ENCODE measurements around the gene GLDC. TPM values are rescaled to one million over a fixed set of nuclear protein-coding genes. Genes with fewer than 3 reads are reported as not detected.
"Not testable (repeated sequence)": the region's sequence is repeated elsewhere in the genome, so short reads cannot be mapped to it uniquely, and the experiment has no call there.

Gene GLDC
- total RNA-seq, 1 donor from 2014 or later, result 112 TPM

DNA sequence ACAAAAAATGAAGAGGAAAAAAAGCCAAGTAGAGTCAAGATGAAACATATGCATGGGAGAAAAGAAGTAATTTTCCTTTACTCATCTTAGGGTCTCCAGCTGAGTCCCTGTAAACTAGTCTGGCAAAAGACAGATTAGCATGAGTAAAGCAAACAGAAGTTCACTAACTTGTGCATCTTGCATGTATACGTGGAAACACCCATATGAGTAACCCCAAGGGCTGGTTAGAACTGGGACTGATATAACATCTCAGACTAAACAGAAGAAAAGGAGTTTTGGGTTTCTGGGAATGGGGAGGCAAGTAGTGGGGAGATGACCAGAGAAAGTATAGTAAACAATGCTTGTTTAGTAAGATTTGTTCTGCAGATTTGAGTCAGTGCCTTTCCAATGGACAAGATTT, 20.1 kb upstream of the GLDC start:
- ATAC-seq (no peak), DNase-seq (ENCODE audit: low spot score) (no peak)

DNA sequence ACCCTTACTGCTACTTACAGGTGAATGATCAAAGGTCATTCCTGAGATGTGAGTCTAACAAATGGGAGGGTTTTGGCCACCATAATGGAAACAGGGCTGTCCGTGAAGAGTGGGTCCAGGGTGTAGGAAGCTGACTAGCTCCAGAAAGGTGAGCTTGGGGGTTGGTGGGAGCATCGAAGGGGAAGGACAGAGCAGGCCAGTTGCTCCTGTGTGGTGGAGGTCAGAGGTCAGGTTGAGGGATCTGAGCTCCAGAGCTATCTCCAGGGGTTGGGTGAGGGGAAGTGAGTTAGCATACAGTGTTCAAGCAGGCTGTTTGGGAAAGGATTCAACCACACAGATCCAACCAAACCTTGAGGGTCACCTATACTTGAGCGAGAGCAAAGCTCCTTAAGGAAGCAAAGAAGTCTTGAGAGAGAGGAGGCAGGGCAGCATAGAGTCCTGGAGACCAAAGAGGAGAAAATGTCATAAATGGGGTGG, 18.7 kb upstream of the GLDC start:
- DNase-seq (ENCODE audit: low spot score) (no peak), ATAC-seq (peak; percentile 39)

GRCh38 chr9:6660512-6660911, 15.0 kb upstream of the GLDC start:
- DNase-seq (ENCODE audit: low spot score), result no peak

GRCh38 chr9:6658628-6659353, 13.3 kb upstream of the GLDC start:
- ATAC-seq (peak; percentile 70), DNase-seq (ENCODE audit: low spot score) (peak; percentile 54)

More at GRCh38 chr9:6660512-6660911, 15.0 kb upstream of the GLDC start:
- ATAC-seq, result no peak

- DNase-seq (ENCODE audit: low spot score), result no peak
- peak; percentile 77 for ATAC-seq
These were observed 11.2 kb upstream of the GLDC start for GRCh38 chr9:6656614-6657300.

- no peak for ATAC-seq
These were observed 9.5 kb upstream of the GLDC start for GRCh38 chr9:6655036-6655435.

DNA sequence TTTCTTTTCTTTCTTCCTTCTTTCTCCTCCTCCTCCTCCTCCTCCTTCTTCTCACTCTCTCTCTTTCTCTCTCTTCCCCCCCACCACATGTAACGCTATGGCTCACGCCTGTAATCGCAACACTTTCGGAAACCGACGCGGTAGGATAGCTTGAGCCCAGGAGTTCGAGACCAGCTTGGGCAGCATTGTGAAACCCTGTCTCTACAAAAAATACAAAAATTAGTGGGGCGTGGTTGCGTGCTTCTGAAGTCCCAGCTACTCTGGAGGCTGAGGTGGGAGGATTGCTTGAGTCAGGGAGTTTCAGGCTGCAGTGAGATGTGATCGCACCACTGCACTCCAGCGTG, 736 bp upstream of the GLDC start:
- DNase-seq (ENCODE audit: low spot score) (no peak), ATAC-seq (peak; percentile 2)

More at GRCh38 chr9:6655036-6655435, 9.5 kb upstream of the GLDC start:
- no peak for DNase-seq (ENCODE audit: low spot score)

GRCh38 chr9:6645105-6645354, 499 bp downstream of the GLDC start:
- ATAC-seq, result peak; percentile 3
- not testable (repeated sequence) for DNase-seq (ENCODE audit: low spot score)

- no peak for ATAC-seq
These were observed 1.0 kb downstream of the GLDC start for GRCh38 chr9:6644346-6645104.

GRCh38 chr9:6641961-6642360, 3.6 kb downstream of the GLDC start:
- ATAC-seq, result no peak
- DNase-seq (ENCODE audit: low spot score), result no peak

More at GRCh38 chr9:6644346-6645104, 1.0 kb downstream of the GLDC start:
- no peak for DNase-seq (ENCODE audit: low spot score)

- ATAC-seq, result no peak
These were observed 4.0 kb downstream of the GLDC start for GRCh38 chr9:6641561-6641960.

DNA sequence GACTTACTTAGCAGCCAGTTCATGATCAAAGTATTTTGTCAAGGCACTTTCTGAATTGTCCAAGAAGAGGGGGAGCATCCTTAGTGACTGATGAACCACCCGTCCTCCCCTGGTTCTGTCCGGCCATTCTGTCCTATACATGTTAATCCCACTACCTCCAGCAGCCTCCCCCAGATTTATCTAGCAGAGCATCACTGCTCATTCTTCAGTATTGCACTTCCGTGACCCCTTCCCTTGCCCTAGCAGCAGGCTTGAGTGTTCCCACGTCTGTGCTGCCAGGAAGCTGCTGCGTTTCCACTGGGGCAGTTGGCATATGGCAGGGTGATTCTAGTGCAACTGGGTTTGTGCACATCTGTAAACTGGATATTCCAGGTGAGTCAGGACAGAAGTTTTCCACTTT, 4.5 kb downstream of the GLDC start:
- no peak for ATAC-seq

More at GRCh38 chr9:6641561-6641960, 4.0 kb downstream of the GLDC start:
- DNase-seq (ENCODE audit: low spot score), result no peak

GRCh38 chr9:6640268-6641051, 5.1 kb downstream of the GLDC start:
- DNase-seq (ENCODE audit: low spot score) (peak; percentile 94), ATAC-seq (peak; percentile 82)

More for the DNA sequence above, 4.5 kb downstream of the GLDC start:
- DNase-seq (ENCODE audit: low spot score), result no peak

DNA sequence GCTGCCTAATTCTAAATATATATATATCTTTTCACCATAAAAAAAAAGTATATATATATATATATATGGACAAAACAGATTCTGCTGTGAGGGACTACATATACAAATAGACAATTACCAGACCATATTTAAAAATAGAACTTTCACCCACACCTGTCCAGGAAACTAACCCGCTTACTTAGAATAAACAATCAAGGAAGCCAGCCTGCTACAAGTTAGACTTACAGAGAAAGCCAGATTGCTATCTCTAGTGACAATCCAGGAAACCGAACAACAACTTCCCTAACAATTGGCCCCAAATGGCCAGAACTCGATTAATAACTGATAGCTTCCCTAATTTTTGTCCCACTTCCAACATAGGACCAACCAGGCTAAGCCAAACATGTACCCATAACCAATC, 5.9 kb downstream of the GLDC start:
- ATAC-seq (no peak), DNase-seq (ENCODE audit: low spot score) (no peak)

GRCh38 chr9:6634444-6634843, 11.1 kb downstream of the GLDC start:
- DNase-seq (ENCODE audit: low spot score) (no peak), ATAC-seq (no peak)

DNA sequence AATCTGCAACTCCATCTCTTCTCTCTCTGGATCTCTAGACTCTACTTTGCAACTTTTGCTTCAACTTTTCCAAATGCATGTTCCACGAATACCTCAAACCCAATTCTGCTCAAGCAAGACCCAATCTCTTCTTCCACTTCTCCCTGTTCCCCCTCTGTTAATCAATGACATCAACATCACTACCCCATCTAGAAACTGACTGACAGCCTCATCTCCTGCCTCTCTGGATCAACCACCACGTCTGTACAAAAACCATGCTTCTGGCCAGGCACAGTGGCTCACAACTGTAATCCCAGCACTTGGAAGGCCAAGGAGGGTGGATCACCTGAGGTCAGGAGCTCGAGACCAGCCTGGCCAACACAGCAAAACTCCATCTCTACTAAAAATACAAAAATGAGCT, 12.2 kb downstream of the GLDC start:
- ATAC-seq, result no peak
- no peak for DNase-seq (ENCODE audit: low spot score)

GRCh38 chr9:6632516-6633183, 12.9 kb downstream of the GLDC start:
- DNase-seq (ENCODE audit: low spot score), result no peak

DNA sequence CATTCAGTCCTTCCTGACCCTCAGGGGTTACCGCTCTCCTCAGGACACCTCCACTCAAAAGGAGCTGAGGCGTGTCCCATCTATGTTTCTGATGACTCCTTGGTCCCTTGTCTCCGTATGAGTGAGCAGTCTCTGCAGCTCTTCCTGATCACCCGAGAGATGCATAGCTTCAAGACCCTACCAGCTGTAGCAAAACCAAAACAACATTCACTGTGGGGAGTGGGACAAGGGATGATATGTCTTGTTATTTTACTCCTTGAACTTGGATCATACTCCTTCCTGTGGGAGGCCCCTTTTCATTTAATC, 14.4 kb downstream of the GLDC start:
- ATAC-seq, result no peak
- no peak for DNase-seq (ENCODE audit: low spot score)

More at GRCh38 chr9:6632516-6633183, 12.9 kb downstream of the GLDC start:
- ATAC-seq, result peak; percentile 30

DNA sequence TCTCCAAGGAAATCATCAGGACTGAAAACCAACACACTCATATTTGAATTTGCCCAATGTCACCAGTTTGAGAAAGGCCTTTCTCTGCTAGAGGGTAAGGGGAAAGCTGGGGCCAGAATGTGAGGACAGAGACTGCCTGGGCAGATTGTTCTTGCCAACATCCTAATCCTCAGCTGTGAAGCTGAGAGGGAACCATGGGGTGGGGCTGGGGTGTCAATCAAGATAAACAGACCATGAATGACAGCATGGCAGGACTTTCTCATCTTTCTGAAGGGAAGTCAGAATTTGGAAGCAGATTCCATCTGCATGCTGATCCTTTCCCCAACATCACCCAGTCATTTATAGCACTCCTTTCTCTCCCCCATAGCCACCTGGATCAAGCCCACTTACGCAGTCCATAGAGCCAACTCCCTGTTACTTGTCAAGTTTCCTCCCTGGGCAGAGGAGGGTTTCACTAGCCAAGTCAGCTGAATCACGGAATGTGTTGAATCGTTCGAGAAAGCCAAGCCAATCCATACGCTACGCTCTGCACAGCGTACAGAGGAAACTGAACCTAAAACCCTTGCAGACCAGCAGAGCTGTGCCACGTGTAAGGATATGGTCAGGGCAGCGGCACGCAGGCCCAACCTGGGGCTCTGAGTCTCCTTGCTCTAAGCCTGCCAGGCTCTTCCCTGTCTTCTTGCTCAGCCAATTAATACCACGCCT, 14.9 kb downstream of the GLDC start:
- no peak for DNase-seq (ENCODE audit: low spot score)
- ATAC-seq, result peak; percentile 7

DNA sequence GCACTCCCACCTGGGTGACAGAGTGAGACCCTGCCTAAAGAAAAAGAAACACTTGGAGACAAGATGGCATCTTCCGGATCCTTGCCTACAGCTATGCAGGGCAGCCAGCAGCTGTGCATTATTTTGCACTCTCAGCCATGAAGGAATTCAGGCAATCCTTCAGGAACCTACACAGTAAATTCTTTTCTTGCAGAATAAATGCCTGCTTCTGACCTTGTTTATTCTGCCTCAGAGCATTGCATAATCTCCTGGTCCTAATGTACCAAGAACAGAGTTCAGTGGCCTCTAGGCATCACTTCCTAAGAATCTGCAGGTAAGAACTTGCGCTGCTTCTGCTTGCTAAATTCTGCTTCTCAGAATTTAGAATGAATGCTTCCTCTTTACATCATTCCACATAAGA, 16.8 kb downstream of the GLDC start:
- DNase-seq (ENCODE audit: low spot score) (no peak), ATAC-seq (peak; percentile 78)

All from left lobe of liver (tissue), 2 donors.